Central memory CD8-positive, alpha-beta T cell (primary cell): Measurements from ENCODE around the gene HOXC10.

ENCODE experiments used
- ATAC-seq: fragments of 150-1000 bp; cut with Tn5 transposase; replicated peaks from 2 replicates; pipeline ENCODE4 v1.10.0; 2022; ENCODE audit warnings: mild to moderate bottlenecking, moderate FRiP score, moderate number of reproducible peaks; ENCODE audit not compliant: poor library complexity, severe bottlenecking; ENCODE audit errors: extremely low read depth
- DNase-seq, 2 donors: peaks; one replicate each; pipeline ENCODE4 v3.0.0; 2021; ENCODE audit warnings: low spot score in 2 of 2
- H3K27ac Mint-ChIP-seq: one replicate; pipeline ENCODE4 v1.8.0; 2022; ENCODE audit warnings: low read depth, mild to moderate bottlenecking, moderate library complexity, mixed read lengths
- H3K27me3 Mint-ChIP-seq: one replicate; pipeline ENCODE4 v1.8.0; 2022; ENCODE audit warnings: mixed read lengths
- H3K36me3 Mint-ChIP-seq: one replicate; pipeline ENCODE4 v1.8.0; 2022; ENCODE audit warnings: mild to moderate bottlenecking, moderate library complexity, mixed read lengths; ENCODE audit not compliant: insufficient read depth
- H3K4me1 Mint-ChIP-seq: one replicate; pipeline ENCODE4 v1.8.0; 2022; ENCODE audit warnings: mixed read lengths
- H3K4me3 Mint-ChIP-seq: one replicate; pipeline ENCODE4 v1.8.0; 2022; ENCODE audit warnings: mild to moderate bottlenecking, moderate library complexity, mixed read lengths
- H3K9me3 Mint-ChIP-seq: one replicate; pipeline ENCODE4 v1.8.0; 2022; ENCODE audit warnings: mixed read lengths

The HOXC10 gene

DNA sequence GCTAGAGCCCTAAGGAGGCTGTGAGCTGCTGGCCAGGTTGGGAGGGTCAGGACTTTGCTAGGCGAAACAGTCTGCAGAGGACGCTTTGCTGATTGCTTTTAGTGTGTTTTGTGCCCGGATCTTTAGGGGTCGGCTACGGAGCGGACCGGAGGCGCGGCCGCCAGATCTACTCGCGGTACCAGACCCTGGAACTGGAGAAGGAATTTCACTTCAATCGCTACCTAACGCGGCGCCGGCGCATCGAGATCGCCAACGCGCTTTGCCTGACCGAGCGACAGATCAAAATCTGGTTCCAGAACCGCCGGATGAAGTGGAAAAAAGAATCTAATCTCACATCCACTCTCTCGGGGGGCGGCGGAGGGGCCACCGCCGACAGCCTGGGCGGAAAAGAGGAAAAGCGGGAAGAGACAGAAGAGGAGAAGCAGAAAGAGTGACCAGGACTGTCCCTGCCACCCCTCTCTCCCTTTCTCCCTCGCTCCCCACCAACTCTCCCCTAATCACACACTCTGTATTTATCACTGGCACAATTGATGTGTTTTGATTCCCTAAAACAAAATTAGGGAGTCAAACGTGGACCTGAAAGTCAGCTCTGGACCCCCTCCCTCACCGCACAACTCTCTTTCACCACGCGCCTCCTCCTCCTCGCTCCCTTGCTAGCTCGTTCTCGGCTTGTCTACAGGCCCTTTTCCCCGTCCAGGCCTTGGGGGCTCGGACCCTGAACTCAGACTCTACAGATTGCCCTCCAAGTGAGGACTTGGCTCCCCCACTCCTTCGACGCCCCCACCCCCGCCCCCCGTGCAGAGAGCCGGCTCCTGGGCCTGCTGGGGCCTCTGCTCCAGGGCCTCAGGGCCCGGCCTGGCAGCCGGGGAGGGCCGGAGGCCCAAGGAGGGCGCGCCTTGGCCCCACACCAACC lies 44.8 kb downstream of the HOXC10 start:
- Mint-ChIP-seq H3K9me3 (no peaks in the 10 kb centered on the region), H3K4me1 (peaks cover 22% of the 10 kb centered on the region), H3K27ac (no peak overlapping the region), H3K4me3 (no peak overlapping the region), H3K36me3 (peaks cover 2% of the 10 kb centered on the region), H3K27me3 (peaks cover 96% of the 10 kb centered on the region)
- no peak for DNase-seq
- ATAC-seq: no peak

DNA sequence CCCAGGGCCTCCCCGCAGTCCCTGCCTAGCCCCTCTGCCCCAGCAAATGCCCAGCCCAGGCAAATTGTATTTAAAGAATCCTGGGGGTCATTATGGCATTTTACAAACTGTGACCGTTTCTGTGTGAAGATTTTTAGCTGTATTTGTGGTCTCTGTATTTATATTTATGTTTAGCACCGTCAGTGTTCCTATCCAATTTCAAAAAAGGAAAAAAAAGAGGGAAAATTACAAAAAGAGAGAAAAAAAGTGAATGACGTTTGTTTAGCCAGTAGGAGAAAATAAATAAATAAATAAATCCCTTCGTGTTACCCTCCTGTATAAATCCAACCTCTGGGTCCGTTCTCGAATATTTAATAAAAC lies 45.5 kb downstream of the HOXC10 start:
- ATAC-seq (no peak), DNase-seq (no peak)
- Mint-ChIP-seq H3K9me3 (no peaks in the 10 kb centered on the region), H3K36me3 (peaks cover 2% of the 10 kb centered on the region), H3K27me3 (peaks cover 96% of the 10 kb centered on the region), H3K27ac (no peak overlapping the region), H3K4me3 (no peak overlapping the region), H3K4me1 (peaks cover 25% of the 10 kb centered on the region)

DNA sequence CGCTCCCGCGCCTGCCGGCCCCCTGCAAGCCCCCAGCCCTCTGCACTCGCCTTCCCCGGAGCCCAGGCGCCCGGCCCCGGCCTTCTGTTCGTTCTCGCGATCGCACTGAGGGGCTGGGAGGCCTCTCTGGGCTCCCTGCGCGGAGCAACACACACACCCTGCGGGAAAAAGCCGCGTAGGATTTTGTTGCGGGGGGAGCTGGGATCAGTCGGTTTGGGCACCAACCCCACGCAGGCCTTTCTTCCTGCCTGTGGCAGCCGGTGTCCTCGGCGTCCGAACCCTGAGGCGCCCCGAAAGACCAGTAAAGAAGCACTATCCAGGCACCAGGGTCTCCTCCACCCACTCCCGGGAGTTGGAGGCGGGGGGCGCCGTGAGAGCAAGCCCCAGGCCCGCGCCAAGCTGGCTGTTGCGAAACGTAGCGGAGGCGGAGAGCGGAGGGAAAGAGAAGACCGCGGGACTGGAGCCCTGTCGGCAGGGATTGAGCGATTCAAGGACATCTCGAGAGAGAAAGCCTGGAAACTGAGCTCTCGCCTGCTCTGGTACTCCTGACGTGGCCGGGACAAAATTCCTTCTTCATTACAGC lies 46.0 kb downstream of the HOXC10 start:
- Mint-ChIP-seq H3K36me3 (peaks cover 2% of the 10 kb centered on the region), H3K9me3 (no peaks in the 10 kb centered on the region), H3K27ac (no peak overlapping the region), H3K4me3 (no peak overlapping the region), H3K4me1 (peaks cover 25% of the 10 kb centered on the region), H3K27me3 (peaks cover 96% of the 10 kb centered on the region)
- ATAC-seq (no peak), DNase-seq (no peak)

DNA sequence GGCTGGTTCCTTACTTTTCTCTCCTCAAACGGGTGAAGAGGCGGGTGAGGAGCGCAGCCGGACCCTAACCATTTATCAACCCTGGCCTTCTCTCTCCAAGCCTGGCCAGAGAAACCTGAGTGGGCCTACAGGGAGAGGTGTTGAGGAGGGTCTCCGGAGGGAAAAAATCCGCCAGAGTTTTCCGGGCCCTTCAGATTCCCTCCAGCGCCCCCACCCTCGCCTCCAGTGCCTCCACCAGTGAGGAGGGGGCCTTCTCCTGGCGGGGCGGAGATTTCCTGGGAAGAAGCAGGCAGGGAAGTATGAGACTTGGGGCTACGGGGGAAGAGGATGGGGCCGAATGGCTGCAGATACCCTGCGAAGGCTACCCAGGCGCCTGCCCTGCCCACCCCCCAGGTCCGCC lies 46.5 kb downstream of the HOXC10 start:
- H3K36me3 Mint-ChIP-seq: peaks cover 2% of the 10 kb centered on the region
- H3K4me3 Mint-ChIP-seq: no peak overlapping the region
- H3K9me3 Mint-ChIP-seq: no peaks in the 10 kb centered on the region
- peaks cover 25% of the 10 kb centered on the region for H3K4me1 Mint-ChIP-seq
- H3K27ac Mint-ChIP-seq: no peak overlapping the region
- DNase-seq (no peak), ATAC-seq (no peak)
- peaks cover 96% of the 10 kb centered on the region for H3K27me3 Mint-ChIP-seq

DNA sequence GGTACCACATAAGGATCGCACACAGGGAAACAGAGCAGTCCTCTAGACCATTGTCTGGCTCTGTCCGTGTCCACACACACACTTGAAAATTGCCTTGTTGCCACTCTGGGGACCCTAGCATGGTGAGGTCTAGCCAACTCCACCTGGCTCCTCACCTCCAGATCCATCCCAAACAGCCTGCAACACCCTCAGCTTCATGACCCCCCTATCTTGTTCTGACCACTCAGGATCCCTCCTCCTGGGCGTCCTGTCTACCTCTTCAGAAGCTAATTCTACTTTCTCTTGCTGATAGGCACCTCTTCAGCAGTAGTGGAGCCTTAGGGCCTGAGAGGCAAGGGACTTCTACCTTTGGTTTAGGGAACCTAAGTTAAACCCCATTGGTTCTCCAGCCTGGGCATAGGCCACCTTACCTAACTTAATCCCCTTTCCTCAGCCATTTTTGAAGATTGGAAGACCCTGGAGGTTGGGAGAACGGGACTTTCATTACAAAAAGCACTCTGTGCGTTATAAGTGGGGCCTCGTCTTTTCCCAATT lies 47.2 kb downstream of the HOXC10 start:
- Mint-ChIP-seq H3K36me3 (peaks cover 2% of the 10 kb centered on the region), H3K4me3 (peak overlapping the region; percentile 75), H3K9me3 (no peaks in the 10 kb centered on the region), H3K4me1 (peaks cover 25% of the 10 kb centered on the region), H3K27me3 (peaks cover 96% of the 10 kb centered on the region), H3K27ac (peak overlapping the region; percentile 72)
- no peak for DNase-seq
- ATAC-seq: no peak

DNA sequence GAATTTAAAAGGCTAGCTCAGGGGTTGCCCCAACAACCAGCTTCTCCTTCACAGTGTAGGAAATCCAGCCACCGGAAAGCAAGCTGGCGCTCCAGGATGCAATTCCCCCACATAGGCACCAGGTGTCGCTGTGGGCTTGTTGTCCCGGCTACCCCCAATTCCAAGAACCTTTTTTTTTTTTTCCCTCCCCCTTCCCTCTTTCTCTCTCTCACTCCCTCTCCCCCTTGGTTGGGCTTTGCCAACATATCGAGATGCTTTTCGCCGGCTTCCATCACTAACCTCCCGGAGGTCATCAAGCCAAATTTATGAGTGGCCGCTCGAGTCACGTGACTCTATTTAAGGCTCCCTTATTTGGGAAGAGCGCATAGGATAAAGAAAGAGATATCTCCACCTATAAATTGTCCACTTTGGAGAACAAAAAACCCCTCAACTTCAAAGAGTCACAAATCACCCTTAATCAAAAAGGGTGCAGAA lies 47.7 kb downstream of the HOXC10 start, which contains the start of gene HOXC5:
HOXC5 (plus strand) TSS at position 424 of the 474 bp plus-strand sequence. CDS start 73 bp downstream, outside the sequence.
- DNase-seq (peak; percentile 56 to 62), ATAC-seq (no peak)
- H3K36me3 Mint-ChIP-seq: peaks cover 2% of the 10 kb centered on the region
- peaks cover 25% of the 10 kb centered on the region for H3K4me1 Mint-ChIP-seq
- no peaks in the 10 kb centered on the region for H3K9me3 Mint-ChIP-seq
- peaks cover 96% of the 10 kb centered on the region for H3K27me3 Mint-ChIP-seq
- peak within 1 kb of the TSS; percentile 75 for H3K4me3 Mint-ChIP-seq
- peak within 1 kb of the TSS; percentile 72 for H3K27ac Mint-ChIP-seq

DNA sequence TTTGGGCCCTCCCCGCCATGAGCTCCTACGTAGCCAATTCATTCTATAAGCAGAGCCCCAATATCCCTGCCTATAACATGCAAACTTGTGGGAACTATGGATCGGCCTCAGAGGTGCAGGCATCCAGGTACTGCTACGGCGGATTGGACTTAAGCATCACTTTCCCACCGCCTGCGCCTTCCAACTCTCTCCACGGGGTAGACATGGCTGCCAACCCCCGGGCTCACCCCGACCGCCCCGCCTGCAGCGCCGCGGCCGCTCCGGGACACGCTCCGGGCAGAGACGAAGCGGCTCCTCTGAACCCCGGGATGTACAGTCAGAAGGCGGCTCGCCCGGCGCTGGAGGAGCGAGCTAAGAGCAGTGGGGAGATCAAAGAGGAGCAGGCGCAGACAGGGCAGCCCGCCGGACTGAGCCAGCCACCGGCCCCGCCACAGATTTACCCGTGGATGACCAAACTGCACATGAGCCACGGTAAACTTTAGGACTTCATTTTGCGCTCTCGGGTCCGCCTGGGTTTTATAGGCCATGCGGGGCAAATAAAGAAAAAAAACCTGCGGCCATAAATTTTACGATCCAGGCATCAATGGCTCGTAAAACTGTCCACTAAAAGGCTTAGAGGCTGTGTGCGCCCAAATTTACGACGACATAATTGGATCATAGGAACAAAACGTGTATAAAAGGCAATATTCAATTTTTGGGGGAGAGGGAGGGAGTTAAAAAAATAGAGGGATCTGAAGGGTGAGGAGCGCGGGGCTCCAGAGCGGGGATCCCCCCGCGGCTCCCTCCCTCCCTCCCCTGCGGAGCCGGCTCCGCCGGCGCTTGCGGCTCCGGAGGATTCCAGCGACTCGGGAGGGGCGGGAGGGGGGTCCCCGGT lies 48.4 kb downstream of the HOXC10 start:
- Mint-ChIP-seq H3K27me3 (peaks cover 96% of the 10 kb centered on the region), H3K36me3 (peaks cover 2% of the 10 kb centered on the region), H3K4me3 (peak overlapping the region; percentile 75), H3K27ac (peak overlapping the region; percentile 72), H3K9me3 (no peaks in the 10 kb centered on the region), H3K4me1 (peaks cover 25% of the 10 kb centered on the region)
- ATAC-seq: no peak
- DNase-seq: no peak

DNA sequence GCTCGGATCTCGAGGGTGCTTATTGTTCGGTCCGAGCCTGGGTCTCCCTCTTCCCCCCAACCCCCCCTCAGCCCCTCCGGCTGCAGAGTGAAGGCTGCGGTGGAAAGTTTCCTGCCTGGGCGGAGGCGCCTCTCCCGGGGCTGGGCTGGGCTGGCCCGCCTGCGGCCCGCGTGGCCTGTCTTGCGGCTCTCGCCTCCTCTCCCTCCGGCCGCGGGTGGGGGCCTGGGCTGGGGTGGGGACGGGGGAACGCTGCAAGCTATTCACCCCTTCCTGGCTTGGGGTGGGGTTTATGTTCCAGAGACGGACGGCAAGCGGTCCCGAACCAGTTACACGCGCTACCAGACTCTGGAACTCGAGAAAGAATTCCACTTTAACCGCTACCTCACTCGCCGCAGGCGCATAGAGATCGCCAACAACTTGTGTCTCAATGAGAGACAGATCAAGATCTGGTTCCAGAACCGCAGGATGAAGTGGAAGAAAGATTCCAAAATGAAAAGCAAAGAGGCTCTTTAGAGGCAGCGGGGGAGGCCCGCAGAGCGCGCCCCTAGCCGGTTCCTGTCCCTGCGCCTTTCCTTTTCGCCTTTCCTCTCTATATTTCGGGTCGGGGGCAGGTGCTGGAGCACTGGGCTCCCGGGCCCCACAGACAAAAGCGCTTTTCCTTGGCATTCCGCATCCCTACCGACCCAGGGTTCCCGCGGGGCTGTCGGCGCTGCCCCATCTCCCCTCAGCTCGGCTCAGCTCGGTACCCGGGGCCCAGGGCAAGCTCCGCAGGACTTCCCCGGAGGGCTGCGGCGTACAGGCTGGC lies 49.2 kb downstream of the HOXC10 start:
- ATAC-seq (no peak), DNase-seq (no peak)
- peaks cover 96% of the 10 kb centered on the region for H3K27me3 Mint-ChIP-seq
- H3K4me3 Mint-ChIP-seq: peak overlapping the region; percentile 75
- H3K27ac Mint-ChIP-seq: no peak overlapping the region
- H3K9me3 Mint-ChIP-seq: no peaks in the 10 kb centered on the region
- H3K4me1 Mint-ChIP-seq: peaks cover 21% of the 10 kb centered on the region
- peaks cover 2% of the 10 kb centered on the region for H3K36me3 Mint-ChIP-seq

DNA sequence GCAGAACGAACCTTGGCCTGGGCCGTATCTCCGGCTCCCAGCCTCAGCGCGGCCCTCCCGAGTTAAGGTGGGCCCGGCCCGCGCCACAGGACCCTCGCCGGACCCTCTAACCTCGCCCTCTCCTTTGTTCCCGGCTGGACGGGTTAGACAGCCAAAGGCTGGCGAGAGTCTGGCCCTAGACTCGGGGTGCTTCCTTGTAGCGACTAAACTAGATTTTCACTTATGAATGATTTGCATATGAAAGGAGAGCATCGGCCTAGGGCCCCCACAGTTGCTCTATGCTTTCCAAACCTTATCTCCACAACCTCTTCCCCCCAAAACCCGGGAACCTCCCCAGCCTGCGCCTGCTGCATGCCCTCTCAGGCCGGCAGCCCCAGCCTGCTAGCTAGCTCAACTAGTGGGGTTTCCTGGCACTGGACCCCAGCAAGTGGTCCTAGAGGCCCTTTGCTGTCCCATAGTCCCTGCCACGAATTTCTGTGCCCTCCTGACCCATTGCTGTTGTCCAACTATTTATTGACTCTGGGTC lies 49.9 kb downstream of the HOXC10 start:
- Mint-ChIP-seq H3K4me3 (peak overlapping the region; percentile 43), H3K27me3 (peaks cover 96% of the 10 kb centered on the region), H3K36me3 (peaks cover 2% of the 10 kb centered on the region), H3K9me3 (no peaks in the 10 kb centered on the region), H3K4me1 (peaks cover 21% of the 10 kb centered on the region), H3K27ac (no peak overlapping the region)
- ATAC-seq (no peak), DNase-seq (no peak)

DNA sequence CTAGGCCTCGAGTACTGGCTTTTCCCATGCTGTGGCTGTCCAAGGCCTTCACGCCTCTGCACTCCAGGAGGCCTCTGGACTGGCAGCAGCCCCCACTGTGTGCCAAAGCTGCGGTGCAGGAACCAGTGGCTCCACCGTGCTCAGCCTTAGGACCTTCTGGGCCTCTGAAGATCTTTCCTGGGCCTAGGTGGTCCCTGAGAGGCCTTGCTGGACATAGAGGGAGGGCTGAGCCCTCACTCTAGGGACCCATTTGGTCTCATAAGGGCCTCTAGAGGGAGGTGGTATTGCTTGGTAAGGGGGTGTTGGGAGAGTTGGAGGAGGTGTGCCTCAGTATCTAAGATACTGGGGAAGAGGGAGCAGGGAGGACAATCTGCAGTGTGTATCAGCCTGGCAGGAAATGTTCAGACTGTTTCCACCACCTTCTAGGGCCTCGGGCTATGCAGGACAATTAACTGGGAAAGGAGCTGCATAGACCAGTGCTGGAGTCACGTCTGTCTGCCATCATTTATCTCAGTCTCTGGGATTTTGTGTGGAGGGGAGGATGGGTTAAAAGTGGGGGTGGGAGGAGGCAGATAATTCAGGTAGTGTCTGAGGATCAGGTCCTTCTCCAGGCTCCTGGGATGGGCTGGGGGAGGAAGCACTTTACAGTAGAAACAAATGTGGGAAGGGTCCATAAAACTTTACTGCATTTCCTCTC lies 50.8 kb downstream of the HOXC10 start:
- Mint-ChIP-seq H3K4me3 (no peak overlapping the region), H3K27ac (no peak overlapping the region)

More for the DNA sequence above, 50.8 kb downstream of the HOXC10 start:
- ATAC-seq (no peak), DNase-seq (no peak)
- H3K36me3 Mint-ChIP-seq: peaks cover 2% of the 10 kb centered on the region
- no peaks in the 10 kb centered on the region for H3K9me3 Mint-ChIP-seq
- H3K4me1 Mint-ChIP-seq: peaks cover 21% of the 10 kb centered on the region
- H3K27me3 Mint-ChIP-seq: peaks cover 96% of the 10 kb centered on the region
